SKM-1 treated with dmso at 0.1 percent for 144 hours (cell line): ENCODE results near the gene NFKBIE.

Source experiments
- DNase-seq: peaks from one replicate; lab custom pipeline; 2025; ENCODE audit not compliant: unreplicated experiment; lab: John Stamatoyannopoulos, UW

Gene NFKBIE

DNA sequence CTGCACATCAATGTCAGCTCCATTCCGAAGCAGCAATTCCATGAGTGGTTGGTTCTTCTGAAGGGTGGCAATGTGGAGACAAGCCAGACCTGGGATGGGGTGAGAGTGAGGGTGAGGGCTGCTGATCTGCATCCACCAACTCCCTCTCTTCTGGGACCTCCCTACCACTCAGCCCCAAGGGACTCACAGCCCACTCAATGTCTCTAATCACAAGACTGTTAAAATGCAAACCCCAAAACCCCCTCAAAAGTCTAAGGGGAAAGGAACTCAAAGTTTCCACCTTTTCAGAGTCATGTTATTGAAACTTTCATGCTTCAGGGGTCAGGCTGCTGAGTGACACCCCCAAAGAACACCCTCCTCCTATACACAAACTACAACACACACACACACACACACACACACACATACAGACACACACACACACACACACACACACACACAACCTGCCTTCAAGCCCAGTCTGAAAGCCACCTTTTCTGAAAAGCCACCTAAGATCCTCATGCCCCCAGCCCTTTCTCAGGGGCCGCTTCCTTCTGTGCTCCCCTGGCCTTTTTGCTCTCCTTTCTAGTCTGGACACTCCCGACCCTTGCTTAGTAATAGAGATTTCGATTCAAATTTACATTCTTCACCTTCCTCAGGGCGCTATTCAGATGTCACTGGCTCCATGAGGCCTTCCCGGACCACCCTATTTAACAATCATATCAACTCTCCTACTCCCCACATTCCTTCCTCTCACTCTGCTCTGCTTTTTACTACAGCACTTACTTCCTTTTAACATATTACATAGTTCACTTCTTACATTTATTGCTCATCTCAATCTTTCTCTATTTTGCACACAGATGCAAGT, 4.7 kb downstream of the NFKBIE start:
- no peak for DNase-seq

DNA sequence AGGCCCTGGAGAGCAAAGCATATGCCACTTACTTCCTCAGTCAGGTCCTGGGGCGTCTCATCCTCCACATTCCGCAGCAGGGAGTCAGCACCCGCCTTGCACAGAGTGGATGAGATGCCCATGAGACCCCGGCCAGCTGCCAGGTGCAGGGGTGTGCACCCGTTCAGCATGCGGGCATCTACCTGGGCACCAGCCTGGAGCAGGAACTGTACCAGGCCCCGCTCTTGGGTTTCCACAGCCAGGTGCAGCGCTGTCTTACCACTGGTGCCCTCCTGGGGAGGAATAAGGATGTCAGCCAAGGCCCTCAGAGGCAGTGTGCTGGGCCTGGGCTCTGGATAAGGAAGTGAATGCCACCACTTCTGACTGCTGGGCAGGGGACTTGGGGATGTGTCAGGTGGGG, 5.3 kb downstream of the NFKBIE start:
- no peak for DNase-seq

DNA sequence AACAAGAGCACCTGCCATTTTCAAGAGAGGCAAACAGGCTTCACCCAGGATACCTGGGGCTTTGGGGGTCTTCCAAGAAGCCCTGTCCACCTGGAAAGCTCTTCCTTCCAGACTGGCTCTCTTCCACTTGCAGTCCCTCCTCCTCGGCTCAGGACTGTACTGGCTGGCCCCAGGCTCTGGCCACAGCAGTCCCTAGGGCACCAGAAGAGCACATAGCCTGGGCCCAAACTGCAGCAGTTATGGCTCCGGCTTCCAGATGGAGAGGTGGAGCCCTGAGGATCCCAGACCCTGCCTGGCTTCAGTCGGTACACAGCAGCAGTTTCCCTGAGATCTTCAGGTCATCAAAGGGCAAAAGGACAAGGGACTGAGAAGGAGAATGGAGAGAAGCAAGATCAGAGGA, 6.4 kb downstream of the NFKBIE start:
- DNase-seq: no peak

DNA sequence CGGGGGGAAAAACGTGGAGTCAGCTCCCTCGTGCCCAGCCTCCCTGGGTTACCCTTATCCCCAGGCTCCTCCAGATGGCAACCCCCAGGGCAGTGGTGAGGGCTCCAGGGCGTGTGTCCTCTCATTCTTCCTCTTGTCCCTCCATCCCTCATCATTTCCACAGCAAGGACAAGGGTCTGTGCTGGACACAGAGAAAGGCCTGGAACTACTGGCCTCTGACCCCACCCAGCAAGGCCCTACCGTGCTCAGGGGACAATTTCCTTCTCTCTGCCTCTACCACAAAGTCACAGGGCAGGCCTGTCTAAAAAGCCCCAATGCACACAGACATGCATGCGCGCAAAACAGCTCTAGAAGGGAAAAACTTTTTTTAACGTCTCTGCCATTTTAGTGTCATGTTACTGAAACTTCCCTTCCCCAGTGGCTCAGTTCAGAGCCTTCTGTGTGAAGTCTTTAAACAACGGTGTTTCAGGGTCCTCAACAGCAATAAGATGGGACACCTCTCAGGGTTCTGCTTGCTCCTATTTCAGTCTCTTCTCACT, 7.0 kb downstream of the NFKBIE start:
- no peak for DNase-seq

DNA sequence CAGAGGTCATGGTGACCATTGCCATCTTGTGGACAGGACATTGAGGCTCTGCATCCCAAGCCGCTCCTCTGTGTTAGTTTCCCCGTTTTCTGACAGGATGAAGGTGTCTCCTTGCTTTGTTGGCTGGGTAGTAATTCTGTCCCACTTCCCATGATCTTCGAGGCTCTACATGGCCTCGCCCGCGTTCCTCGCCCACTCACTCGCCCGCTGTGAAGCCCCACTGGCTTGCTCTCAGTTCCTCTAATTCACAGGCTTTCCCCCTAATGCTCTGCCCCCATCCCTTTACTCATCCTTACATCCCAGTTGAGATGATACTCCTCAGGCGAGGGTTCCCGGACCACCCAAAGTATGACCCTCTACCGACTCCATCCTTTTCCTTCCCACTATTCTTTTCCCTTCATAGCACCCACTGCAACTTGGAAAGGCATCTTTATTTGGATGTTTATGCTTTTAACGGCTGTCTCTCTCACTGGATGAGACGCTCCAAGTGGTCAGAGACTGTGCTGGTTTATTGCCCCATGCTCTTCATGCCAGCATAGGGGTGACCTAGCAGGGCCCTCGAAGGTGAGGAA, 7.5 kb downstream of the NFKBIE start:
- no peak for DNase-seq

DNA sequence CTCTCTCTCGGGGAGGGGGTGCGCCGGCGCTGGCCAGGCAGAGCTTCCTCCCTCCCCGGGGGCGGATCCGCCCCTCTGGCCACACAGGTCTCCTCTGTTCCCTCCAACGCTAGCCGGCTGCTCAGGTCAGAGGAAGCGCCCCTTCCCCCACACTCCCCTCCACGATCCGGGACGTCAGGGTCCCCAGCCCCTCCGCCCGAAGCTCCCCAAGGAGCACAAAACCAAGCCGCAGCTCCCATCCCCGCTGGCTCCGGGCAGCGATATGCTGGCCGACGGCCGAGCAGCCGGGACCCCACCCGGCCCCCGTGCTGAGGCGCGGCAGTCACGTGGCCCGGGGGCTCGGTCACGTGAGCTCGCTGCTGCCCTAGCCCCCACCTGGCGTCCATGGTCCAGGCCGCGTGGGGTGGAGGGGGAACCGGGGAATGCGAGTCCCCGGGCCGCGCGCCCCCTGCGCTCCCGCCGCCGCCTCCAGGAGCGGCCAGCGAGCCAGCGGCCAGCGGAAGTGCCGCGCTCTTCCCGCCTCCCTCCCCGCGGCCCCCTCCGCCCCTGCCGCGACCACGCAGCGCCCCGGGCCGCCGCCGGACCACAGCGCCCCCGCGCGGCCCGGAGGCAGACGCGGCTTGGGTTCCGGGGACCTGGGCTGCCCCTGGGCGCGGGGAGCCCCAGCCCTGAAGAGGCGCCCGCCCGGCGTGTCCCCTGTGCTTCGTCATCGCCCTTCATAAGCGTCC, 8.2 kb downstream of the NFKBIE start, which contains the start of gene SLC35B2:
TSS of gene SLC35B2 (minus strand) at position 504 of the 728 bp plus-strand sequence. CDS start at position 386, 118 bp downstream.
- peak; percentile 65 for DNase-seq

DNA sequence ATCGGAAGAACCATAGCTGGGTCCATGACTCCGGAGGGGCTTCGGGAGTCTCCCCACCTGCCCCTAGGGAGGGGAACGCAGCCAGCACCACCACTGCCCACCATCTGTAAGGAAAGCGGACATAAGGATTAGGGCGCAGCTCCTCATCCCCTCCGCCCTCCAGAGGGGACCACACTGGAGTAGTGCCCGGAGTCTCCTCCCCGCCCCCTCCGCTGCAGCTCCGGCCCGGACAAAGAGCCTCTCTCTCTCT, 8.7 kb downstream of the NFKBIE start:
- DNase-seq: no peak

DNA sequence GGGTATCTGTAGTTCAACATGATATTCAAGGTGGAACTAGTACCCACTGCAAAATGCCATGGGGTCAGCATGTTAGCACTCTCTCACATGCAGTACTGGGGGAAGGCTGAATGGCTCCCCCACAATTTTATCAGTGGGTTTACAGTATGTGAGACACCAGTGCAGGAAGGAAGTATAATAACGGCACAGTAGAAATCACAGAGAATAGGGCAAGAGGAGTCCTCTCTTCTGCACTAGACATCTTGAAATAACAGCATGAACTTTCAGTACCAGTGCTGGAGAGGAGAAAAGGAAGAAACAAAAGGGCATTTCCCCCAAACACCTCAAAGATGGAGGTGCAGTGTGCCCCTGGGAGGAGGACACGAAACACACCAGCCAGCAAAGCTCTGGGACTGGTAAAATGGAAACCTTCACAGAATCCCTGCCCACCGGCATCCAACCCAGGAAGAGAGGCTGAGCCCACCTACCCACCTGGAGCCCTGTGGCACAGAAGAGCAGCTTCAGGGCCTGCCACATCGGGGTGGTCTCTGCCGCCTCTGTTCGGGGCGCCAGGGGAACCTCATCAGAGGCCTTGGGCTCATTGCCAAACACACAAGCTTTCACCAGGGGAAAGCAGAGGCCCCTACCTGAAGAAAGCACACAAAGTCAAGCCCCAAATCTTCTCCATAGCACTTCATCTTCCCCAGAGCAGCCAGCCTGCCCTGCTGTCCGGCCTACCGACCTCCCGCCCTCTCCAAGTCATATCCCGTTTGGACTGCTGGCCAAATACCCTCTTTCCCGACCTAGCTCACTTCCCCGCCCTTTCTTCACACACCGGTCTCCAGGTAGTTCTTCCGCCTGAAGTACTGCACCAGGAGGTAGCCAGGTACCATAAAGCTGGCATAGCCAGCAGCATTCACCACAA, 9.2 kb downstream of the NFKBIE start:
- no peak for DNase-seq

DNA sequence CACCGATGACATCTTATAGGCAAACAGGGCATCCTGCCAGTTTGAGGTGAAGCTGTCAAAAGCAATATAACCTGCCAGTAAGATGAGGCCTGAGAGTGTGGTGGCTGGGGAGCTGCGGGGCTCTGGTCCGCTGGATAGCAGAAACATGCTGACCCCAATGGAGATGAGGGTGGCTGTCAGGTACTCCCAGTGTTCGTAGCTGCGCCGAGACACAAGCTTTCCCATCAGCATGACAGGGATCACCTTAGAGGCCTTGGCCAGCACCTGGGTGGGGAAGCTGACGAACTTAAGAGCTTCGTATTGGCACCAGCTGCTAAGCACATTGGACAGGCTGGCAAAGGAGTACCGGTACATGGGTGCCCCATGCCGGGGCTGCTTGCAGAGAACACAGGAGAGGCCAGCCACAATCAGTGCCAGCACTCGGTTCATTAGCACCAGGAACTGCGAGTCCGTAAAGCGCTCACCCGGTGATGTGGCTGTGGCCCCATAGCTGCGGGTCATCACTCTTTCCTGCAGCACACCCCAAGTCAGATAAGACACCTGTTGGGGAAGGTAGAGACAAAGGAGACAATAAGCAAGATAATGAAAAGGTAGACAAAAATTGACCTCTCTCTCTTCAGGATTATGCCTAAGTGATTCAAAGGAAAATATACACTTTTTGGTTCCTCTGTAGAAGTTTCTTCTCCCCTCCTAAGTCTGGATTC, 10.1 kb downstream of the NFKBIE start:
- no peak for DNase-seq

DNA sequence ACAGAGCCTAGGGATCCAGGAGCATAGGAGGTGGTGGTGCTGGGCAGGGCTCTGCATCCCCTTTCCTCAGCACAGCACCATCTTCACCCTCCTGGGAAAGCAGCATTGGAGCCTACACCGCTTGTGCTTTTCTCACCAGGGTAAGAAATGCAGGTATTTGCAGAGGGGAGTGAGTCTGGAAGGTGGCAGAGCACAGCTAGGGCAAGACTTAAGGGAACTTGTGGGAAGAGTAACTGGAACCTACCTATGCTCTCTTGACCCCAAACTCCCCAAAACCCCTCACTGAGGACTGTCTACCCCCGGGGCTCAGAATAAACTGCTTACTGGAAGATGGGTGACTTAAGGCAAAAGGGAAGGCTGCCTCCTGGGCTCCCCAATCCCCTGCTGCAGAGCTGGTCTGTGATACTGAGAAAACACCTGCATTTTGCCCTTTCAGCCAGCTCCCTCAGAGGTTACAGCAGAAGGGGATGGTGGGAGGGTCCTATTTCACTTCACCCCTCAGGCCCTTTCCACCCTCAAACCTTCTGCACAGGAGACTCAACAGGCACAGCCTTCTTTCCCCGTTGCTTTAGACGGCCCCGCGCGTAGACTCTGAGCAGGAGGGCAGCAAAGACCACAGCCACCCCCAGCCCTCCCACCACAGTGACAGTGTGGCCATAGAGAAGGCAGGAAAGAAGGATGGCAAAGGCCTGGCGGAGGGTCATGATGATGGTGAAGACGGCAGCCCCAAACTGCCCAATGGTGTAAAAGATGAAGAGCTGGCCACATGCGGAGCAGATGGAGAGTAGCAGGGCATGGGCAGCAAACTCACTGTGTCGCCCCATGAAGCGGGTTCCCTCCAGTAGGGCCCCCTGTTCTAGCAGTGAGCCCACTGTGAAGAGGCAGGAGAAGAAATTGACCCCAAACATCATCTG, 10.9 kb downstream of the NFKBIE start:
- no peak for DNase-seq

DNA sequence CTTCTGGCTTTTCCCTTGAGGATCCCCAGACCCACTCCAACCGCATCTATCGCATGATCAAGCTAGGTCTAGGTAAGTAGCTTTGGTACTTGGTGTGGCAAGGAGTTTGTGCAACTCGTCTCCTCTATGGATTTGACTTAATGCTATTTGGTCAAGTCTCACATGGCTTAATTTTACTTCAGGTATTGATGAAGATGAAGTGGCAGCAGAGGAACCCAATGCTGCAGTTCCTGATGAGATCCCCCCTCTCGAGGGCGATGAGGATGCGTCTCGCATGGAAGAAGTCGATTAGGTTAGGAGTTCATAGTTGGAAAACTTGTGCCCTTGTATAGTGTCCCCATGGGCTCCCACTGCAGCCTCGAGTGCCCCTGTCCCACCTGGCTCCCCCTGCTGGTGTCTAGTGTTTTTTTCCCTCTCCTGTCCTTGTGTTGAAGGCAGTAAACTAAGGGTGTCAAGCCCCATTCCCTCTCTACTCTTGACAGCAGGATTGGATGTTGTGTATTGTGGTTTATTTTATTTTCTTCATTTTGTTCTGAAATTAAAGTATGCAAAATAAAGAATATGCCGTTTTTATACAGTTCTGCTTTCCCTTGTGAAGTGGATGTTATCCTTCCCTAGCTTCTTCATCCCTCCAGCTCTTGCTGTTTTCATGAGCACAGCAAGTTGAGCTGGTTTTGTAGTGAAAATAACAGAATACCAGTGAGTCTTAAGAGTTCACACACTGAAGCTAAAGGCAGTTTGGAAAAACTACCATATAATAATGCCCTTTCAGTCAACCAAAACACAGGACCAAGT, 11.8 kb downstream of the NFKBIE start:
- peak; percentile 19 for DNase-seq

DNA sequence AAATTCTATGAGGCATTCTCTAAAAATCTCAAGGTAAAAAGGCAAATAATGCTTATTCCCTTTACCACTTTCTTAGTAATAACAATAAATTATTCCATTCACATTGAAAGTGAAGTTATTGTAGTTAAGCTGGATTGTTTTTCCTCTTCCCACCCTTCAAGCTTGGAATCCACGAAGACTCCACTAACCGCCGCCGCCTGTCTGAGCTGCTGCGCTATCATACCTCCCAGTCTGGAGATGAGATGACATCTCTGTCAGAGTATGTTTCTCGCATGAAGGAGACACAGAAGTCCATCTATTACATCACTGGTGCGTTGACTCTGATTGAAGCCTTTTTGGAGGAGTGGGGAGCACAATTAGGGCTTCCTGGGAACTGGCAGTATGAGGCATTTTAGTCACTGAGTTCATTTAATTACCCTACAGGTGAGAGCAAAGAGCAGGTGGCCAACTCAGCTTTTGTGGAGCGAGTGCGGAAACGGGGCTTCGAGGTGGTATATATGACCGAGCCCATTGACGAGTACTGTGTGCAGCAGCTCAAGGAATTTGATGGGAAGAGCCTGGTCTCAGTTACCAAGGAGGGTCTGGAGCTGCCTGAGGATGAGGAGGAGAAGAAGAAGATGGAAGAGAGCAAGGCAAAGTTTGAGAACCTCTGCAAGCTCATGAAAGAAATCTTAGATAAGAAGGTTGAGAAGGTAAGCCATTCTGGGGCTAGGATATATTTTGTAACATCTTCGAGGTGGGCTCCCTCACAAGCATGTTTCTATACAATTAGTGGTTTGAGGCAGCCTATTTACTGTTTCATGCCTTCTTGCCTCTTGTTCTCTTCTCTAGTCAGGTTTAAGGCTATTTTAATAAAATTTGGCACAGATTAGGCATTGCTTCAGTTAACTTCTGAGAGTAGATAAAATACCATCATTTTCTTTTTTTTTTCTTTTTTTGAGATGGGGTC, 13.5 kb downstream of the NFKBIE start:
- no peak for DNase-seq

DNA sequence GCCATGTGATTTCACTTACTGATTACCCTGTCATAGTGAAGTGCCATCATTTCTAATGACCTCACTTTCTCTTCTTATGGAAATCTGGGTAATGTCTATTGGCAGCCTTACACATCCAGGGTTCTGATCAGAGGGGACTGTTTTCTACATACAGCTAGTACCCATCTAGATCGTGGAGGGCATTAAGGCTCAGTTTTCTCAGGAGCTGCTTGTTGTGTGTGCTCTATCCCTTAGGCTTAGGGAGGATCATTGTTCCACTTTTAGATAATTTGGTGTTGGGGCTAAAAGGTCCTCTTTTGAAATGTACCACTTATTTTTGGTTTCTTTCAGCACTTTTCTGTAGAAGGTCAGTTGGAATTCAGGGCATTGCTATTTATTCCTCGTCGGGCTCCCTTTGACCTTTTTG, 14.6 kb downstream of the NFKBIE start:
- no peak for DNase-seq

DNA sequence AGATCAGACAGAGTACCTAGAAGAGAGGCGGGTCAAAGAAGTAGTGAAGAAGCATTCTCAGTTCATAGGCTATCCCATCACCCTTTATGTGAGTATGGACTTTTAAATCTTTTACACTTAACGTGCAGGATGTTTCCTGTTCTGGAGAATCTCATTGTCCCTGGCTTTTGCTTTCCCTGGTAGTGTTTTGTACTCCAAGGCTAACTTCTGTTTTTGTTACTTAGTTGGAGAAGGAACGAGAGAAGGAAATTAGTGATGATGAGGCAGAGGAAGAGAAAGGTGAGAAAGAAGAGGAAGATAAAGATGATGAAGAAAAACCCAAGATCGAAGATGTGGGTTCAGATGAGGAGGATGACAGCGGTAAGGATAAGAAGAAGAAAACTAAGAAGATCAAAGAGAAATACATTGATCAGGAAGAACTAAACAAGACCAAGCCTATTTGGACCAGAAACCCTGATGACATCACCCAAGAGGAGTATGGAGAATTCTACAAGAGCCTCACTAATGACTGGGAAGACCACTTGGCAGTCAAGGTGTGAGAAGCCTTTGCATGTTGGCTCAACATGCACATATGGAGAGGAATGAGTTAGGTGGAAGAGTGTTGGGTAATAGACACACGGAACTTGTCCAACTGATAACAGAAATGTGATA, 15.2 kb downstream of the NFKBIE start:
- DNase-seq: no peak

DNA sequence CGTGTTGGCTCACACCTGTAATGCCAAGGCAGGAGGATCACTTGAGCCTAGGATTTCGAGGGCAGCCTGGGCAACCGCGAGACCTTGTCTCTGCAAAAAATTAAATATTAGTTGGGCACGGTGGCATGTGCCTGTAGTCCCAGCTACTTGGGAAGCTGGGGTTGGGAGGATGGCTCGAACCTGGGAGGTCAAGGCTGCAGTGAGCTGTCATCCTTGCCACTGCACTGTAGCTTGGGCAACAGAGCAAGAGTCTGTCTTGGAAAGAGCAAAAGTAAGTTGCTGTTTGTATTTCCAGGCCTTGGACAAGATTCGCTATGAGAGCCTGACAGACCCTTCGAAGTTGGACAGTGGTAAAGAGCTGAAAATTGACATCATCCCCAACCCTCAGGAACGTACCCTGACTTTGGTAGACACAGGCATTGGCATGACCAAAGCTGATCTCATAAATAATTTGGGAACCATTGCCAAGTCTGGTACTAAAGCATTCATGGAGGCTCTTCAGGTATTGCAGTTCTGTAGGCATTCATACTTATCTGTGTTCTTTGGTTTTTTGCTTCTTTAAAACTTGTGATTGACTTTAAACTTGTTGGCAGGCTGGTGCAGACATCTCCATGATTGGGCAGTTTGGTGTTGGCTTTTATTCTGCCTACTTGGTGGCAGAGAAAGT, 16.1 kb downstream of the NFKBIE start:
- DNase-seq: no peak

DNA sequence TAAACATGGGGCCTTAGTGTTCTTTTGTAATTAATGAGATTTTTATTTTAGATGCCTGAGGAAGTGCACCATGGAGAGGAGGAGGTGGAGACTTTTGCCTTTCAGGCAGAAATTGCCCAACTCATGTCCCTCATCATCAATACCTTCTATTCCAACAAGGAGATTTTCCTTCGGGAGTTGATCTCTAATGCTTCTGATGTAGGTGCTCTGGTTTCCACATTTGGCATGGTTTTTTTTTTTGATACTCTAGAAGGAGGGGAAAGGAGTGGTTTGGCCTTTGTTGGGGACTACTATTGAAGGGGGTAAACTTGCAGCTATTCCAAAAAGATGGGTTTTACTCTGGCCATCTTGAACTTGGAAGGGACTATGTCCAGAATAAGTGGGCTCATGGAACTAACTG, 16.8 kb downstream of the NFKBIE start:
- DNase-seq: no peak
